ENCODE data around the gene PLD1.

Gene PLD1

GRCh38 chr3:171561596-171562323 lies 248.5 kb downstream of the PLD1 start:
- no peak for DNase-seq (ENCODE audit: low read depth, low spot score)

GRCh38 chr3:171559586-171559985 lies 250.7 kb downstream of the PLD1 start:
- no peak for DNase-seq (ENCODE audit: low read depth, low spot score)

- no peak for DNase-seq (ENCODE audit: low read depth, low spot score)
Observed at GRCh38 chr3:171558188-171558696, 252.0 kb downstream of the PLD1 start.

- DNase-seq (ENCODE audit: low read depth, low spot score): no peak
Observed at GRCh38 chr3:171557173-171557572, 253.1 kb downstream of the PLD1 start.

- DNase-seq (ENCODE audit: low read depth, low spot score): no peak
Observed at GRCh38 chr3:171556574-171557145, 253.6 kb downstream of the PLD1 start.

GRCh38 chr3:171556148-171556547 lies 254.1 kb downstream of the PLD1 start:
- no peak for DNase-seq (ENCODE audit: low read depth, low spot score)

- DNase-seq (ENCODE audit: low read depth, low spot score): no peak
Observed at GRCh38 chr3:171553086-171553485, 257.2 kb downstream of the PLD1 start.

- no peak for DNase-seq (ENCODE audit: low read depth, low spot score)
Observed at GRCh38 chr3:171552531-171552930, 257.8 kb downstream of the PLD1 start.

- DNase-seq (ENCODE audit: low read depth, low spot score): no peak
Observed at GRCh38 chr3:171551296-171551695, 259.0 kb downstream of the PLD1 start.
